Measurements from ENCODE around the gene SLC38A9.

Gene SLC38A9

GRCh38 chr5:55691265-55692105 lies 20.6 kb downstream of the SLC38A9 start:
- TF ChIP-seq CTCF (IDR thresholded peaks at IDR 0.05; ENCODE audit: extremely low read depth, insufficient read depth, missing control alignments): peak; percentile 47
- in situ Hi-C loops (cut with MboI; ENCODE audit: low pct_unique_long_range_greater_than_20kb, low sequenced_read_pairs, unreplicated experiment): loop anchor here (25.0 kb wide), 1 partner anchor 279 kb away; no protein-coding TSS in a partner anchor
- peak; percentile 57 for DNase-seq (ENCODE audit: low spot score)

- in situ Hi-C loops (cut with MboI; ENCODE audit: low pct_unique_long_range_greater_than_20kb, low sequenced_read_pairs, unreplicated experiment): loop anchor here (10.0 to 25.0 kb wide), 2 partner anchors 270 to 337 kb away; no protein-coding TSS in a partner anchor
These were observed 30.1 kb downstream of the SLC38A9 start for GRCh38 chr5:55682071-55682470.

GRCh38 chr5:55681301-55681700 lies 30.8 kb downstream of the SLC38A9 start:
- DNase-seq (ENCODE audit: low spot score): no peak
- in situ Hi-C loops (cut with MboI; ENCODE audit: low pct_unique_long_range_greater_than_20kb, low sequenced_read_pairs, unreplicated experiment): loop anchor here (10.0 to 25.0 kb wide), 2 partner anchors 269 to 336 kb away; no protein-coding TSS in a partner anchor
- no peak for TF ChIP-seq CTCF (IDR thresholded peaks at IDR 0.05; ENCODE audit: extremely low read depth, insufficient read depth, missing control alignments)

More at GRCh38 chr5:55682071-55682470, 30.1 kb downstream of the SLC38A9 start:
- no peak for DNase-seq (ENCODE audit: low spot score)
- TF ChIP-seq CTCF (IDR thresholded peaks at IDR 0.05; ENCODE audit: extremely low read depth, insufficient read depth, missing control alignments): no peak

GRCh38 chr5:55680353-55680752 lies 31.8 kb downstream of the SLC38A9 start:
- in situ Hi-C loops (cut with MboI; ENCODE audit: low pct_unique_long_range_greater_than_20kb, low sequenced_read_pairs, unreplicated experiment): loop anchor here (10.0 to 25.0 kb wide), 2 partner anchors 268 to 336 kb away; no protein-coding TSS in a partner anchor
- no peak for DNase-seq (ENCODE audit: low spot score)
- no peak for TF ChIP-seq CTCF (IDR thresholded peaks at IDR 0.05; ENCODE audit: extremely low read depth, insufficient read depth, missing control alignments)

- TF ChIP-seq CTCF (IDR thresholded peaks at IDR 0.05; ENCODE audit: extremely low read depth, insufficient read depth, missing control alignments): no peak
- in situ Hi-C loops (cut with MboI; ENCODE audit: low pct_unique_long_range_greater_than_20kb, low sequenced_read_pairs, unreplicated experiment): loop anchor here (25.0 kb wide), 1 partner anchor 267 kb away; no protein-coding TSS in a partner anchor
- DNase-seq (ENCODE audit: low spot score): no peak
These were observed 32.6 kb downstream of the SLC38A9 start for GRCh38 chr5:55679556-55679955.

- DNase-seq (ENCODE audit: low spot score): no peak
- no peak for TF ChIP-seq CTCF (IDR thresholded peaks at IDR 0.05; ENCODE audit: extremely low read depth, insufficient read depth, missing control alignments)
- in situ Hi-C loops (cut with MboI; ENCODE audit: low pct_unique_long_range_greater_than_20kb, low sequenced_read_pairs, unreplicated experiment): loop anchor here (25.0 kb wide), 1 partner anchor 263 kb away; no protein-coding TSS in a partner anchor
These were observed 37.0 kb downstream of the SLC38A9 start for GRCh38 chr5:55675119-55675518.

All from GM13977 (cell line).